CD4-positive, CD25-positive, alpha-beta regulatory T cell (primary cell): ENCODE results near the gene MINDY1. TPM values are rescaled to one million over a fixed set of nuclear protein-coding genes. Genes with fewer than 3 reads are reported as not detected.

ENCODE experiments used
- ATAC-seq, 2 donors: fragments of 150-1000 bp; cut with Tn5 transposase; one replicate each; pipeline ENCODE4 v1.10.0; 2021; ENCODE audit warnings: low read depth in 2 of 2, moderate number of reproducible peaks in 2 of 2, moderate library complexity in 1 of 2
- DNase-seq, 3 donors: peaks; one replicate each; pipeline versions ENCODE4 v3.0.0 to v3.0.0-alpha.2; 2012 to 2022; ENCODE audit warnings: mixed read lengths in 1 of 3
- H3K27ac ChIP-seq: one replicate; pipeline ENCODE4 v1.7.0; 2013; ENCODE audit warnings: mild to moderate bottlenecking, low read length; ENCODE audit not compliant: insufficient read depth, poor library complexity, severe bottlenecking
- H3K27me3 ChIP-seq: one replicate; pipeline ENCODE4 v1.7.0; 2013; ENCODE audit warnings: low read length; ENCODE audit not compliant: control insufficient read depth, insufficient read depth
- H3K36me3 ChIP-seq: one replicate; pipeline ENCODE4 v1.7.0; 2013; ENCODE audit warnings: mild to moderate bottlenecking, low read length, moderate library complexity; ENCODE audit not compliant: control insufficient read depth, insufficient read depth
- H3K4me1 ChIP-seq: 2 replicates; pipeline ENCODE4 v1.7.0; 2013; ENCODE audit warnings: mild to moderate bottlenecking, low read length; ENCODE audit not compliant: insufficient read depth, control insufficient read depth, poor library complexity, severe bottlenecking
- H3K4me3 ChIP-seq: one replicate; pipeline ENCODE4 v1.7.0; 2013; ENCODE audit warnings: low read depth, mild to moderate bottlenecking, low read length, moderate library complexity
- H3K9me3 ChIP-seq, 2 experiments: 1 replicate in 1 of 2; 2 replicates in 1 of 2; pipeline ENCODE4 v1.7.0; 2013; ENCODE audit warnings: low read length in 2 of 2, mild to moderate bottlenecking in 1 of 2, moderate library complexity in 1 of 2; ENCODE audit not compliant: control insufficient read depth in 2 of 2
- H3K27ac Mint-ChIP-seq, 3 donors: one replicate each; pipeline ENCODE4 v1.8.0; 2020 to 2022; ENCODE audit warnings: mild to moderate bottlenecking in 3 of 3, mixed read lengths in 3 of 3, moderate library complexity in 2 of 3
- H3K27me3 Mint-ChIP-seq: one replicate; pipeline ENCODE4 v1.8.0; 2022; ENCODE audit warnings: mild to moderate bottlenecking, mixed read lengths
- H3K36me3 Mint-ChIP-seq: one replicate; pipeline ENCODE4 v1.8.0; 2020; ENCODE audit warnings: mixed read lengths
- H3K4me1 Mint-ChIP-seq, 4 donors: one replicate each; pipeline ENCODE4 v1.8.0; 2020 to 2022; ENCODE audit warnings: mixed read lengths in 4 of 4, mild to moderate bottlenecking in 1 of 4
- H3K4me3 Mint-ChIP-seq, 4 donors: one replicate each; pipeline ENCODE4 v1.8.0; 2020 to 2022; ENCODE audit warnings: mild to moderate bottlenecking in 4 of 4, mixed read lengths in 4 of 4, moderate library complexity in 3 of 4
- H3K9me3 Mint-ChIP-seq, 7 donors: one replicate each; pipeline ENCODE4 v1.8.0; 2020 to 2022; ENCODE audit warnings: mixed read lengths in 7 of 7, mild to moderate bottlenecking in 3 of 7, moderate library complexity in 2 of 7
- polyA plus RNA-seq, 4 donors: library from polyadenylated mRNA; unstranded; fragments of 300-500 nt; fragmentation: Illumina TruSeq; gene quantifications; one replicate each; pipeline ENCODE4 v1.2.3, GENCODE V29; 2021
- total RNA-seq: library from RNA; stranded (reverse); gene quantifications from one replicate; pipeline ENCODE4 v1.2.3, GENCODE V29; 2022

MINDY1 gene
- total and polyA plus RNA-seq, 5 donors from 2014 or later = 3.0 to 12.9 (median 5.4) TPM

- H3K4me3 Mint-ChIP-seq = no peak overlapping the region
- Histone ChIP-seq H3K9me3 (no peaks in the 10 kb centered on the region), H3K4me1 (peaks cover 5% of the 10 kb centered on the region), H3K4me3 (no peak overlapping the region), H3K27ac (no peak overlapping the region), H3K36me3 (peaks cover 35% of the 10 kb centered on the region), H3K27me3 (no peaks in the 10 kb centered on the region)
- H3K27me3 Mint-ChIP-seq = no peaks in the 10 kb centered on the region
- peaks cover 25% of the 10 kb centered on the region for H3K36me3 Mint-ChIP-seq
- peak overlapping the region in 1 of 3 donors; percentile 63 for H3K27ac Mint-ChIP-seq
- H3K4me1 Mint-ChIP-seq = peaks cover 0 to 25% (median 16%) of the 10 kb centered on the region in 4 donors
- no peaks in the 10 kb centered on the region for H3K9me3 Mint-ChIP-seq
- no peak for ATAC-seq
- no peak for DNase-seq
Measured at GRCh38 chr1:150997126-150997872, 9.4 kb downstream of the MINDY1 start.

- Histone ChIP-seq H3K4me1 (peaks cover 4% of the 10 kb centered on the region), H3K27me3 (no peaks in the 10 kb centered on the region), H3K27ac (no peak overlapping the region), H3K4me3 (peak overlapping the region; percentile 27), H3K9me3 (no peaks in the 10 kb centered on the region), H3K36me3 (peaks cover 30% of the 10 kb centered on the region)
- peak in 1 of 3 donors; percentile 42 for DNase-seq
- H3K27ac Mint-ChIP-seq = peak overlapping the region in 1 of 3 donors; percentile 83
- peaks cover 0 to 13% (median 5%) of the 10 kb centered on the region in 4 donors for H3K4me1 Mint-ChIP-seq
- no peak for ATAC-seq
- H3K9me3 Mint-ChIP-seq = no peaks in the 10 kb centered on the region
- peak overlapping the region in 1 of 4 donors; percentile 13 for H3K4me3 Mint-ChIP-seq
- H3K27me3 Mint-ChIP-seq = no peaks in the 10 kb centered on the region
- H3K36me3 Mint-ChIP-seq = peaks cover 18% of the 10 kb centered on the region
Measured at GRCh38 chr1:150995896-150996295, 10.8 kb downstream of the MINDY1 start.

- Histone ChIP-seq H3K4me3 (no peak overlapping the region), H3K9me3 (no peaks in the 10 kb centered on the region), H3K27ac (no peak overlapping the region), H3K4me1 (peaks cover 4% of the 10 kb centered on the region), H3K27me3 (no peaks in the 10 kb centered on the region), H3K36me3 (peaks cover 27% of the 10 kb centered on the region)
- peak overlapping the region in 1 of 3 donors; percentile 83 for H3K27ac Mint-ChIP-seq
- no peaks in the 10 kb centered on the region for H3K27me3 Mint-ChIP-seq
- peaks cover 15% of the 10 kb centered on the region for H3K36me3 Mint-ChIP-seq
- no peak for ATAC-seq
- no peak overlapping the region for H3K4me3 Mint-ChIP-seq
- peaks cover 0 to 8% (median 3%) of the 10 kb centered on the region in 4 donors for H3K4me1 Mint-ChIP-seq
- no peaks in the 10 kb centered on the region for H3K9me3 Mint-ChIP-seq
- no peak for DNase-seq
Measured at GRCh38 chr1:150995460-150995859, 11.2 kb downstream of the MINDY1 start.

- H3K9me3 Mint-ChIP-seq = no peaks in the 10 kb centered on the region
- no peak overlapping the region for H3K4me3 ChIP-seq
- H3K27me3 Mint-ChIP-seq = no peaks in the 10 kb centered on the region
- DNase-seq (no peak), ATAC-seq (no peak)
- peaks cover 11% of the 10 kb centered on the region for H3K36me3 Mint-ChIP-seq
- H3K27me3 ChIP-seq = no peaks in the 10 kb centered on the region
- peaks cover 4% of the 10 kb centered on the region for H3K4me1 ChIP-seq
- no peak overlapping the region for H3K27ac ChIP-seq
- no peaks in the 10 kb centered on the region for H3K9me3 ChIP-seq
- no peak overlapping the region for H3K27ac Mint-ChIP-seq
- H3K36me3 ChIP-seq = peaks cover 22% of the 10 kb centered on the region
- peak overlapping the region in 1 of 4 donors; percentile 29 for H3K4me3 Mint-ChIP-seq
- H3K4me1 Mint-ChIP-seq = peaks cover 0 to 6% (median 3%) of the 10 kb centered on the region in 4 donors
Measured at GRCh38 chr1:150994248-150994647, 12.5 kb downstream of the MINDY1 start.

GRCh38 chr1:150992626-150993025 is 14.1 kb downstream of the MINDY1 start:
- no peak for ATAC-seq
- no peaks in the 10 kb centered on the region for H3K9me3 ChIP-seq
- H3K27ac Mint-ChIP-seq = no peak overlapping the region
- no peak overlapping the region for H3K4me3 Mint-ChIP-seq
- H3K36me3 Mint-ChIP-seq = peaks cover 7% of the 10 kb centered on the region
- H3K27me3 ChIP-seq = no peaks in the 10 kb centered on the region
- peaks cover 0 to 6% (median 3%) of the 10 kb centered on the region in 4 donors for H3K4me1 Mint-ChIP-seq
- no peak overlapping the region for H3K27ac ChIP-seq
- H3K4me3 ChIP-seq = no peak overlapping the region
- peaks cover 9% of the 10 kb centered on the region for H3K36me3 ChIP-seq
- DNase-seq = no peak
- H3K9me3 Mint-ChIP-seq = no peaks in the 10 kb centered on the region
- no peaks in the 10 kb centered on the region for H3K27me3 Mint-ChIP-seq
- peaks cover 4% of the 10 kb centered on the region for H3K4me1 ChIP-seq

- no peaks in the 10 kb centered on the region for H3K27me3 ChIP-seq
- H3K4me1 ChIP-seq = no peaks in the 10 kb centered on the region
- H3K27ac Mint-ChIP-seq = peak overlapping the region in 1 of 3 donors; percentile 82
- H3K4me1 Mint-ChIP-seq = no peaks in the 10 kb centered on the region
- H3K4me3 ChIP-seq = no peak overlapping the region
- ATAC-seq = no peak
- no peaks in the 10 kb centered on the region for H3K9me3 Mint-ChIP-seq
- no peak overlapping the region for H3K4me3 Mint-ChIP-seq
- no peaks in the 10 kb centered on the region for H3K9me3 ChIP-seq
- H3K27ac ChIP-seq = no peak overlapping the region
- no peaks in the 10 kb centered on the region for H3K36me3 ChIP-seq
- no peak for DNase-seq
- H3K36me3 Mint-ChIP-seq = no peaks in the 10 kb centered on the region
- no peaks in the 10 kb centered on the region for H3K27me3 Mint-ChIP-seq
Measured at GRCh38 chr1:150987924-150988323, 18.8 kb downstream of the MINDY1 start.

GRCh38 chr1:150985179-150985825 is 21.4 kb downstream of the MINDY1 start:
- Mint-ChIP-seq H3K27ac (no peak overlapping the region), H3K4me1 (no peaks in the 10 kb centered on the region), H3K27me3 (no peaks in the 10 kb centered on the region), H3K4me3 (no peak overlapping the region), H3K36me3 (no peaks in the 10 kb centered on the region), H3K9me3 (no peaks in the 10 kb centered on the region)
- ATAC-seq = no peak
- Histone ChIP-seq H3K27me3 (no peaks in the 10 kb centered on the region), H3K4me3 (no peak overlapping the region), H3K9me3 (no peaks in the 10 kb centered on the region), H3K4me1 (no peaks in the 10 kb centered on the region), H3K27ac (no peak overlapping the region), H3K36me3 (no peaks in the 10 kb centered on the region)
- no peak for DNase-seq
